Activated T-cell treated with anti-CD3 and anti-CD28 coated beads for 48 hours (primary cell): ENCODE results near the gene NTSR2.

Experiments used
- DNase-seq: peaks from one replicate; pipeline ENCODE4 v3.0.0-alpha.2; 2020; ENCODE audit warnings: low read depth

The NTSR2 gene, protein sequence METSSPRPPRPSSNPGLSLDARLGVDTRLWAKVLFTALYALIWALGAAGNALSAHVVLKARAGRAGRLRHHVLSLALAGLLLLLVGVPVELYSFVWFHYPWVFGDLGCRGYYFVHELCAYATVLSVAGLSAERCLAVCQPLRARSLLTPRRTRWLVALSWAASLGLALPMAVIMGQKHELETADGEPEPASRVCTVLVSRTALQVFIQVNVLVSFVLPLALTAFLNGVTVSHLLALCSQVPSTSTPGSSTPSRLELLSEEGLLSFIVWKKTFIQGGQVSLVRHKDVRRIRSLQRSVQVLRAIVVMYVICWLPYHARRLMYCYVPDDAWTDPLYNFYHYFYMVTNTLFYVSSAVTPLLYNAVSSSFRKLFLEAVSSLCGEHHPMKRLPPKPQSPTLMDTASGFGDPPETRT

DNA sequence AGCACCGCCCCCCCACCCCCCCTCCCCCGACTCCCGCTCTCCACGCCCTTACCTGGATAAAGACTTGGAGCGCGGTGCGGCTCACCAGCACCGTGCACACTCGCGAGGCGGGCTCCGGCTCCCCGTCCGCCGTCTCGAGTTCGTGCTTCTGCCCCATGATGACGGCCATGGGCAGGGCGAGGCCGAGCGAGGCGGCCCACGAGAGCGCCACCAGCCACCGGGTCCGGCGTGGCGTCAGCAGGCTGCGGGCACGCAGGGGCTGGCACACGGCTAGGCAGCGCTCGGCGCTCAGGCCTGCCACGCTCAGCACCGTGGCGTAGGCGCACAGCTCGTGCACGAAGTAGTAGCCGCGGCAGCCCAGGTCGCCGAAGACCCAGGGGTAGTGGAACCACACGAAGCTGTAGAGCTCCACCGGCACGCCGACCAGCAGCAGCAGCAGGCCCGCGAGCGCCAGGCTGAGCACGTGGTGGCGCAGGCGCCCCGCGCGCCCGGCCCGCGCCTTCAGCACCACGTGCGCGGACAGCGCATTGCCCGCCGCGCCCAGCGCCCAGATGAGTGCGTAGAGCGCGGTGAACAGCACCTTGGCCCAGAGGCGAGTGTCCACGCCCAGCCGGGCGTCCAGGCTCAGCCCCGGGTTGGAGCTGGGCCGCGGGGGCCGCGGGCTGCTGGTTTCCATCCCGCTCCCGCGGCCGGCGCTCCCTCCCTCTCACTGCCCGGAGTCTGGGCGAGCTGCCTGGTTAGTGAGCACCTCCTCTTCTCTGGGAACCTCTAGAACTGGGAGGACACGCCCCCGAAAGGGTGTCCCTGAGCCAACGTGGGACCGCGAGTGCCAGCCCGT is at the start of gene NTSR2:
Gene NTSR2, minus strand, starts transcription at position 742 of the 838 bp plus-strand sequence. Its CDS starts 66 bp downstream, at position 676.
- DNase-seq: peak; percentile 39

DNA sequence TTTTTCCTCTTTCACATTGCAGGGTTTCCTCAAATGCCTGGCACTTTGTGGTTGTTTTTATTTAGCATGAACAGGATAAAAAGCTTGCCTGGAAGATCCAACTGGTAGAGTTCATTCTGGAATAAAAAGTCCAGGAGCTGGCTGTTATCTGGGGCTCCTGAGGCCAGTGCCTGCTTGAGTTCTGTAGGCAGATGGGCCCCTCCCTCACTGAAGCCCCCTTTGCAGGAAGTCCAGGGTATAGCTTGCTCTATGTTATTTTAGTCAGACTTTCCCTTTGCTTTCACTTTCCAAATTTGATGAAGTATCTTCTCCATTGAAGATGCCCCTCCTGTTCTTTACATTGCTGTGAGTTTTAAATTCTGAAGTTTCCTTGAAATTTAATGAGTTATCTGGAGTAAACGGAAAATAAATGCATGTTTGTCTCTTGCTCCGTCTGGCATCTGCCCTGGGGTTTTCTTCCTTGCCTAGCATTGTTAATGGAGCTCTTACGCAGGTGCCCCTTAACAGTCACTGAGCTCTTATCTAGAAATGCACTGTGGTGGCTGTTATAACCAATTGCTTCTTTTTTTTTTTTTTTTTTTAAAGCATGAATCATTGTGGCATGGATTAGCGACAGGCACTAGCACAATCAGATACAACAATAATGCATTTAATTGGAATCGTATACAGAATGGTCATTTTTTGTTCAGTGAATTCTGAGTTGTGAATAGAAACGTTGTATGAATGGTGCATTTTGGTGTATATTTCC is 49.4 kb upstream of the NTSR2 start:
- no peak for DNase-seq

DNA sequence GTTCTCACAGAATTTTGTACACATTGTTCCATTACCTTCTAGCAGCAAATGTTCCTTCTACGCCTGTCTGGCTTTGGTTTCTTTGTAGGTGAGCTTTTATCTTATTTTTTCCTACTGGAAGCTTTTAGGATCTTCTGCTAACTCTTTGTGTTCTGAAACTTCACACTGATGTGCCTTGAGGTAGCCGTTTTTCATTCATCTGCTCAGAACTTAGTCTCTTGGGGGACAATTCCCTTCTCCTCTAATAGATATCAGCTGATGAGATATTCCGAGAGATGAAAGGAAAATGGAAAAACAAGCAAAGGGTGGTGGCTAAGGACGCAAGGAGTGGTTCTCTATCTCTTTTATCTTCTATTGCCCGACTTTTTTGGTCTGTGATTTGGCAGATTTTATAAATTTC is 48.6 kb upstream of the NTSR2 start:
- no peak for DNase-seq

DNA sequence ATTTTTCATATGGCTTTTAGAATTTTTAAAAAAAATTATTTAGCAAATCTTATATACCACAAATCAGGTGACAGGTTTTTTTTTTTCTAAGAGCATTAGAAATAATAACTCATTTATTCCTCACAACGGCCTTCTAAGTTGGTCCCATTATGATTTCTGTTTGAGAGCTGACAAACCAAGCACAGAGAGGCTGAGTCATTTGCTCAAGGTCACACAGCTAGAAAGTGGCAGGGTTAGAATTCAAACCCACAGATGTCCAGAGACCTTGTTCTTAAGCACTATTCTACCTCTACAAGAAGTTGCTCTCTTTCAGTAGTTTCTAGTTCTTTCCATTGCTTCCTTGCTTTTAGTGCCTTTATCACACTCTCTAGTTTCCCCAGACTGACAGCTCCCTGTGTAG is 47.6 kb upstream of the NTSR2 start:
- DNase-seq: no peak

DNA sequence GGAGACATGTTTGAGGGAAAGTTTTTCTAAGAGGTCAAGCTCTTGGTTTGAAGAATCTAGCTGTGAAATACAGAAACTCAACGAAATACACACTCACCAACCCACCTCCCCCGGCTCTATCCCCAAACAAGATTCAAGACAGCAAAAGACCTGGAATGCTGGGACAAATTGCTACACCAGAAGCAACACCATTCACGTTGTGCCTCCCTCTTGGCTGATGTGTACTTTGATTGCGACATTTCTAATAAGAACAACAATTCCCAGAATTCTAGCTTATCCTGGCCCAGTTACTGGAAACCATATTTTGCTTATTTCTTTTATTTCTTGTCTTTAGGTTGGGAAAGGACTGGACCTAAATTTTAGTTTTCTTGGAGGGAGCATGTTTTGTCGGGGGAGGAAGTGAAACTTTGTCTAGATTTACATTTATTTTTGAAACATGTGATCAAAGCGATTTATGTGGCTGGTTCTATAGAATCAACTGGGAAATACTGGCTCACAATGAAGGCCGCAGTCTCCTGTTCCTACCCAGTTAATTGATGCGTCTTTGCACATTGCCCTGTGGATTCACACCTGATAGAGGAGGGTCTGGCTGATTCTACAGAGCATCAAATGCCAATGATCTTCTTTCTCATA is 46.8 kb upstream of the NTSR2 start:
- DNase-seq: no peak

DNA sequence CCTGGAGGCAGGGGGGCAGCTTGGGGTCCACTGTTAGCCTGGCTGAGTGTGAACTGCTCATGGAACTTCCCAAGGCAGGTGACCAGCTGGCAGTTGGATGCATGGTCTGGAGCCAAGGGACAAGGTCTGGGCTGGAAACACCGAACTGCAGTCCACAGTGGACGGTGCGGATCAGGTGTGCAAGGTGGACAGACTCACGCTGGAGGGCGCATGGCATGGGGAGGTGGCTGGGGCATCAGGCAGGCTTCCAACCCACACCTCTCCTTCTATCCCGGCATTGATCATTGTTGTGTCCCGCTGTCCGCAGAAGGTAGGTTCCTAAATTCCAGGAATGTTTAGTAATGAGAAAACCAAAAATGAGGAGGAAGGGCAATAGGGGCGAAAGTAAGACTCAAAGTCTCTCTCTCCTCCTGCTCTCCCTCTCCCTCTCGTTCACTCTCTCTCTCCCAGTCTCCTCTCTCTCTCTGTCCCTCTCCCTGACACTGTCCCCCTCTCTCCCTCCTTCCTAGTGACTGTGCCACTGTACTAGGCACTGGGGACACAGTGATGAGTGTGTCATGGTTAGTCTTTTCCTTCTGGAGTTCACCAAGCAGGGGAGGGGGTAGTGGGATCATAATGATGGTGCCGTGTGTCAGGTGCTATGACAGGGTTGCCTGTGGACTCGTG is 46.1 kb upstream of the NTSR2 start:
- no peak for DNase-seq

DNA sequence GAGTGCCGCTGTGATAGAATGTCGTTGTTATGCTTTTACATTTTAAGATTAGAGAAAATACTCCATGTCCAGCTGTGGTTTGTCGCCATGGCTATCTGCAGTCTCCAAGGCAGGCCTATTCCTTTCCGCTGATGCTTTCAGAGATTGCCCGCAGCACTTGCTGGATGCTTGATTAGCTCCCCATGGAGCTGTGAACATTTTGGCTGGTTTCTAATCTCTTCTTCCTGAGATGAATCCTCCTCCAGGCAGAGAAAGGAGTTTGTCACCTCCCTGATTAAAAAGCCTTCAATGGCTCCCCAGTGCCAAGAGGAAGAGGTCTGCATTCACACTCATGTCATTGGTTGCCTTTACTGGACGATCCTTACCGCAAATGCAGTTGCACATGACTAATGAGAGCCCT is 43.8 kb upstream of the NTSR2 start:
- no peak for DNase-seq

DNA sequence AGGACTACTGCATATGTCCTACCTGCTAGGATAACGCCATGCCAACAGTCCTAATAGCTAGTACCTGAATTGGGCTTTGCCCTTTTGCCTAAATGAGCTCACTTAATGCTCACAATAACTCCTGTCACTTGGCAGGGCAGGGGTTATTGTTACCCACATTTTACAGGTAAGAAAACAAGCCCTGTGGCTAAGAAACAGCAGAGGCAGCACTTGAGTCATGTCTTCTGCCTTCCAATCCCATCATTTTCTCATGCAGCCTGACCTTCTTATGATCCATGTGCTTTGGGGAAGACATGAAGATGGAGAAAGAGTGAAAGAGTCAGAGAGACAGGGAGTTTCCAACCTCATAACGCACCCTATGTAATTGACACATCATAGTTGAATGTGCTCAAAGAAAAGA is 42.9 kb upstream of the NTSR2 start:
- no peak for DNase-seq

DNA sequence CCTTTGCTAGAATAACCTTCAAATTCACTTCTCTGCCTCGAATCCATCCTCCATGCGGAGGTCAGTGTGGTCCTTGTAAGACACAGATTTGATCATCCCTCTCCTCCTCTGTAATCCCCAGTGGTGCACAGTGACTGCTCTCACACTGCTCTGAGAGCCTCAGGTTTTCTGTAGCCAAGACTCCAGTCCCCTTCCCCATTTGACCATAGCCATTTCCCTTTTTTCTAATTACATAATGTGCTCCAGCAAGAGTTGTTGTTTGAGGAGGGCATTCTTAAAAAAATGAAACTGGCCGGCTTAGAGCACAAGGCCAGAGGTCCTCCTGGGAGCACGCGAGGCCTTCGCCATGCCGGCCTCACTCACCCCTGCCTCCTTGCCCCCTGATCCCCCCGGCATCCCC is 41.8 kb upstream of the NTSR2 start:
- DNase-seq: no peak

DNA sequence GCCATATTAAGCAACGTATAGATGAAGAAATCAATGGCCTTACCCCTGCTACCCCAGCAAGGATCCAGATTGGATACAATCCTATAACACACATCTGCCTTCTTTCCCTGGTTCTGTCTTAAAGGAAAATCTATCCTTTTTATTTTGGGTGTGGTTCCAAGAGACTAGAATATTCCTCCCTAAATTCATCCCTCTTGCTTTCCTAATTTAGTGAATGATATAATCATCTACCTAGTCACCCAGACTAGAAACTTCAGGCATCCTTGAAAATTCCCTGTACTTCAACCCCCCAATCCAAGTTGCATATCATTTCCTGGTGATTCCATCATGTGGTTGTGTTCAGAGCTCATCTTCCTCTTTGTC is 41.3 kb upstream of the NTSR2 start:
- DNase-seq: no peak

DNA sequence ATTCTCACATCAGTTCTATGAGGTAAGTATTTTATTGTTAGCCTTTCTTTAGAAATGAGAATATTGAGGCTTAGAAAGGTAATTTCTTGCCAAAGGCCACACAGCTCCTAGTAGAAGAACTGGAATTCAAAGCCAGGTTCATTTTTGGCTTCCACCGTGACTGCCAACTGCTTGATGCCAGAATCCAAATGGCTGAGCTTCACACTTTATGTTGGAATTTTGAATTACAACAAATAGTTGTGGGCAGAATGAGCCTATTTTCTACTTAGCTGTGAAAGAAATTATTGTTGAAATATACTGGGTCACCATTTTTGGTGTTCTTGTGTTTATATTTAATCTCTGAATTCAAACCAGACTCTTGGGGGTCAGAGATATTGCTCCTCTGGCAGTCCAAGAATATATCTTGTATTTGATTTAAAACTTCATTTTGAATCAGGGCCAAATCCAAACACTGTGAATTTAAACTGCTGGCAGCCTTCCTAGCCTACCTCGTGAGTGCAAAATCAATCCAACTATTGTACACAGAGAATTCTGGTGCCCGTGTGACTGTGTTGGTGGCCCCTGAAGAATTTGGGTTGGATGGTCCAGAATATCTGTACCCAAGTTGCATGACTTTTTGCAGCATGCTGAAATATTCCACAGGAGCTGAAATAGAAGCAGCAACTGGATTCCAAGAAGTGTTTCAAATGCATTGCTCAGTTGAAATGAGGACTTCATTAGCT is 40.8 kb upstream of the NTSR2 start:
- DNase-seq: no peak

DNA sequence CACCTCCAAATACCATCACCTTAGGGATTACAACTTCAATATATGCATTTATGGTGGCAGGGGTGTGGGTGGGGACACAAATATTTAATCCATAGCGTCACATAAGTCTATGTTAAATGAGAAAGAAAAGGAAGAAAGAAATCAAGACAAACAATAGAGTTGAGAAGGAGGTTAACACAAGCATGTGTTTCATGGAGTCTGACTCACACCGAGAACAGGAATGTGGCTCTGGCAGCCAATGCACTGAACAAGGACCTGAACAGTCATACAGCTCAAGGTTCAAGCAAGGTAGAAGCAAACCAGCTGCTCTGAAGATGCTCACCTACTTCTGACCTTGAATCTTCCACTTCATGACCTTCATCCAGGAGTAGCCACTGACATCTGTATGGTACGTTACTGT is 40.2 kb upstream of the NTSR2 start:
- no peak for DNase-seq

DNA sequence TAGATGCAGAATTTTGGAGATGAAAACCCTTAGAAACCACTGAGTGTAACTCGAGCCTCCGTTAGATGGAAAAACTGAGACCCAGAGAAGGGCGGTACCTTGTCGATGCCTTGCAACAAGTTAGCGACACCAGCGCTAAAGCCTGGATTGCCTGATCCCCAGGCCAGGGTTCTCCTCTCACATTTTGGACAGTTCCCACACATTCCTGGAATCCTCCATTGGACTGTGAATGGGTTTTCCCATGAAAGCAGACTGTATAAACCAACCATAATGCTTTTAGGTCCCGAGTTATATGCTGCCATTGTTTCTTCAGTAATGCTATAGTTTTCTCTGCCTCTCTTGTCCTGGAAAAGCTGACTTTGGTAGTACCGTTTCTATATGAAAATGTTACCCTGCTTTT is 39.3 kb upstream of the NTSR2 start:
- no peak for DNase-seq

DNA sequence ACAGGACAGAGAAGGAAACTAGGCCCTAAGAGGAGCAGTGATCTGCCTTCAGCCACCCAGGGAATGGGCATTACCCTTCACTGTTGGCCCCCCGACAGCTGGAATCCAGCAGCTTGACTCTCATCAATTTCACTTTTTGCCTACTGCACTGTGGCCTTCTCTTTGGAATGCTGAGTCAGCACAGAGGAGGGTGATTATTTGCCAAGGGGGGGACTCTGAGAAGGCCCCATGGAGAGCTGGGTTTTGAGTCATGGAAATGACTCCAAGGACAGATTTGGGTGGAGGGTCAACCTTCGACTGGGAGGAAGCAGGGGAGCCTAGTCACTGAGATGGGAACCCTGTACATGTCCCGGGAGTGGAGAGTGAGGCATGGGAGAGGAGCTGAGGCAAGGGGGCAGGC is 38.1 kb upstream of the NTSR2 start:
- no peak for DNase-seq

DNA sequence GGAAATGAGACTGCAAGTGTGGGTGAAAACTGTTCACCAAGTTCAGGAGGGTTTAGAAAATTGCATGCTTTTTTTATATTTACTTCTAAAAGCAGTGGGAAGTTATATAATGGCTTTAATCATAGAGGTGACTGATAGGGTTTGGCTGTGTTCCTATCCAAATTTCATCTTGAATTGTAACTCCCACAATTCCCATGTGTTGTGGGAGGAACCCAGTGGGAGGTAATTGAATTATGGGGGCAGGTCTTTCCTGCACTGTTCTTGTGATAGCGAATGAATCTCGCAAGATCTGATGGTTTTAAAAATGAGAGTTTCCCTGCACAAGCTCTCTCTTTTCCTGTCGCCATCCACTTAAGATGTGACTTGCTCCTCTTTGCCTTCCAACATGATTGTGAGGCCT is 35.7 kb upstream of the NTSR2 start:
- no peak for DNase-seq

DNA sequence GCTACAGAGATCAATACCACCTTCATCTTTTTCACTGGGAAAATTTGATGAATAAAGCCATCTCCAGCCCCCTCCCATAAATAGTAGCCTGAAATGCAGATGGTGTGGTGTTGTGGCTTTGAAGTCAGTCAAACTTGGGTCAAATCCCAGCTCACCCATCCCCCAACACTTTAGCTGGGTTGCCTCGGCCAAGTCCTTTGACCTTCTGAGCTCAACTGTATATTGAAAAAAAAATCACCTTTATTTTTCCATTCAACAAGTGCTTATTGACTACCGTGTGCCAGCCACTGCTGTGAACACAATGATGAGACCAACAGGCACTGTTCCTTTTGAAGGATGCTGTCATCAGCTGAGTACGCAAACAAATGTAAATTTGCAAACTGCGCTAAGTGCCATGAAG is 35.1 kb upstream of the NTSR2 start:
- no peak for DNase-seq

DNA sequence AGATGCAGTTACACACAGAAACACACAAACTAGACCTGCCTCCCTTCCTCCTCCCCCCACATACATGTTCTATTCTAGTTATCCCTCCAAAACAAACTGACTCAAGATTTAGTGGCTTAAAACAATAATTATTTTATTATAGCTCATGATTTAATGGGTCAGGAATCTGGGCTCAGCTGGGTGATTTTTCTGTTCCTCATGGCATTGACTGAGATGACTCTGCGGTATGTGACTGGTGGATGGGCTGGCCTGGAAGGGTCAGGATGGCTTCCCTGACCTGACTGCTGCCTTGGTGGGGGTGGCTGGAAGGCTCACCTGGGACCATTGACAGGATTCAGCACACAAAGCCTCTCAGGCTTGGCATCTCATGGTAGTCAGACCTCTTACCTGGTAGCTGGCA is 33.7 kb upstream of the NTSR2 start:
- DNase-seq: no peak

DNA sequence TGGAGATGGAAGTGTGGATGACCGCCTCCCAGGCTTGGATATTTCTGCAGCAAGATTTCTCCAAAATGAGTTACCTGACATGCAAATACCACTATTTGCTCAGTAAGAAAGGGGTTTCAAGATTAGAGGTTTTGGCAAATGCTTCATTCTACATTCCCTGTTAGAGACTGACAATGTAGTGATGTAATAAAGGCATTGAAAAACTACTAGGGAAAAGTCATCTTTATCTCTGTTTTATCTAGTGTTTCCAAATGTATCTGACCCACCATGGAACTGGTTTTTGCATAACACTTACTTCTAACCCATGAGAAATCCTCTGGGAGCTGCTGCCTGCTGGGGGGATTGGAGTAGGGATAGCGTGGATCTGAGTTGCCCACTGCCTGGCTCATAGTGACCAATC is 33.0 kb upstream of the NTSR2 start:
- DNase-seq: no peak

DNA sequence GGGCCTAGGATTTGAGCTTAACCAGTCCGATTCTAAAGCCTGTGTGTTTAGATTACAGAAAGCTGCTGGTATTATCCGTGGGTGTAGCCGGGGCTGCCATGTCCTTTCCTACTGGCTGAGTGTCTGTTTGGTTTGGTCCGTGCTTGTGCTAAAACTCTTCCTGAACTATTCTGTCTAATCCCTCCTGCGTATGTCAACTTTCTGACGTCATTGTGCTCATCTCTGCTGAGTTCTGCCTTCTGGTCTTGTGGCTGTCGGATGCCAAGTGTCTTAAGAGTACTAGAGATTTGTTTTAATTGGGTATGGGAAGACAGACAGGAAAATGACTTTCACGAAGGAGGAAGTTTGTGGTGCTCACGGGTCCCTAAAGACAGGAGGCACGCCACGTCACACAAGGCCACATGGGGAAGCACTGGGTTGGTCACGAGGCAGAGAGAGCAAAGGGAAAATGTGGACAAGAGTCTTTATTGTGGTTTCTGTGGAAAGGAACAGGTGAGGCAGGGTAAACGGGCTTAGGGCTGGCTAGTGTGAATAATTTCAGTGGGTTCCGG is 31.8 kb upstream of the NTSR2 start:
- DNase-seq: no peak

DNA sequence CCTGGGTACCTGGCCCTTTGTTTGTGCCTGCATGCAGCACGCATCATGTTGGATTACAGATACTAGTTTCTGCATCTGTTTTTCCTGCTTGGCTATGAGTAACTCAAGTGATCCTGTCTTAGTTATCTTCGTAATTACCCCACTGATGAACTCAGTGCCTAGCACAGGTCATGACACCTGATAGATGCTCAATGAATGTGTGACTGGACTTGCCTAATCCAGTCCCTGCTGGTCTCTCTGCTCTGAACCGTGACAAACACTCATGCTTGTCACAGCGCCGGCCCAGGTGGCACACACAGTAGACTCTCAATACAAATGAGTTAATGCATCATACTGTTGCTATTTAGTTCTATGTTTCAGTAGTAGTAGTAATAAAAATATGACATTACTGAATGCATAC is 31.2 kb upstream of the NTSR2 start:
- DNase-seq: no peak
